ENCODE results near the gene UMODL1. TPM values are rescaled to one million over a fixed set of nuclear protein-coding genes. Genes with fewer than 3 reads are reported as not detected.

Gene UMODL1
- total RNA-seq, 3 donors from 2014 or later (not counting 1 experiment from before 2014, with no cell fraction given): 0.14 to 0.28 TPM; not detected in 1

- no peaks in the 10 kb centered on the region for H3K9me3 ChIP-seq (ENCODE audit: control insufficient read depth, insufficient read depth, low read length)
- H3K4me1 Mint-ChIP-seq: peaks cover 18 to 20% of the 10 kb centered on the region in 2 donors
- peaks cover 66 to 75% of the 10 kb centered on the region in 2 donors for H3K27me3 Mint-ChIP-seq (ENCODE audit: low read depth in 2 of 2)
- WGBS (ENCODE audit: insufficient coverage): 24% methylated on average over 12 of the region's 12 CpGs
- H3K4me3 Mint-ChIP-seq: no peak overlapping the region
- H3K36me3 ChIP-seq (ENCODE audit: control insufficient read depth, insufficient read depth, low read length): no peaks in the 10 kb centered on the region
- DNase-seq (no peak), ATAC-seq (no peak)
- no peaks in the 10 kb centered on the region for H3K36me3 Mint-ChIP-seq
- TF ChIP-seq CTCF (IDR thresholded peaks at IDR 0.05): no peak
- H3K4me3 ChIP-seq (ENCODE audit: low read length): no peak overlapping the region
- no peak overlapping the region for H3K27ac Mint-ChIP-seq
- no peaks in the 10 kb centered on the region for H3K9me3 Mint-ChIP-seq
- intact Hi-C loops (cut with micrococcal nuclease): loop anchor here (1.0 to 10.0 kb wide), 4 partner anchors 111 to 835 kb away; no protein-coding TSS in a partner anchor
- peaks cover 16% of the 10 kb centered on the region for H3K4me1 ChIP-seq (ENCODE audit: control insufficient read depth, insufficient read depth, low read length)
- H3K27me3 ChIP-seq (ENCODE audit: control insufficient read depth, insufficient read depth, low read length): peaks cover 24% of the 10 kb centered on the region
- H3K27ac ChIP-seq (ENCODE audit: low read length): no peak overlapping the region
Measured at GRCh38 chr21:42117967-42118780, 47.1 kb downstream of the UMODL1 start.

GRCh38 chr21:42118901-42119300, 47.8 kb downstream of the UMODL1 start:
- Mint-ChIP-seq H3K4me1 (peaks cover 18 to 20% of the 10 kb centered on the region in 2 donors), H3K9me3 (no peaks in the 10 kb centered on the region), H3K27ac (no peak overlapping the region), H3K4me3 (no peak overlapping the region), H3K27me3 (ENCODE audit: low read depth in 2 of 2) (peaks cover 65 to 67% of the 10 kb centered on the region in 2 donors), H3K36me3 (no peaks in the 10 kb centered on the region)
- WGBS (ENCODE audit: insufficient coverage): 3% methylated on average over 15 of the region's 15 CpGs
- intact Hi-C loops (cut with micrococcal nuclease): loop anchor here (5.0 to 10.0 kb wide), 2 partner anchors 112 to 504 kb away; no protein-coding TSS in a partner anchor
- TF ChIP-seq CTCF (IDR thresholded peaks at IDR 0.05): no peak
- Histone ChIP-seq H3K4me1 (ENCODE audit: control insufficient read depth, insufficient read depth, low read length) (peaks cover 16% of the 10 kb centered on the region), H3K27ac (ENCODE audit: low read length) (no peak overlapping the region), H3K9me3 (ENCODE audit: control insufficient read depth, insufficient read depth, low read length) (no peaks in the 10 kb centered on the region), H3K4me3 (ENCODE audit: low read length) (no peak overlapping the region), H3K27me3 (ENCODE audit: control insufficient read depth, insufficient read depth, low read length) (peaks cover 24% of the 10 kb centered on the region), H3K36me3 (ENCODE audit: control insufficient read depth, insufficient read depth, low read length) (no peaks in the 10 kb centered on the region)
- DNase-seq (no peak), ATAC-seq (peak in 1 of 3 donors; percentile 34)

- WGBS (ENCODE audit: insufficient coverage): 56% methylated on average over 11 of the region's 11 CpGs
- Histone ChIP-seq H3K4me3 (ENCODE audit: low read length) (no peak overlapping the region), H3K27me3 (ENCODE audit: control insufficient read depth, insufficient read depth, low read length) (peaks cover 24% of the 10 kb centered on the region), H3K9me3 (ENCODE audit: control insufficient read depth, insufficient read depth, low read length) (no peaks in the 10 kb centered on the region), H3K27ac (ENCODE audit: low read length) (no peak overlapping the region), H3K36me3 (ENCODE audit: control insufficient read depth, insufficient read depth, low read length) (no peaks in the 10 kb centered on the region), H3K4me1 (ENCODE audit: control insufficient read depth, insufficient read depth, low read length) (peaks cover 17% of the 10 kb centered on the region)
- peaks cover 11 to 17% of the 10 kb centered on the region in 2 donors for H3K4me1 Mint-ChIP-seq
- no peak for TF ChIP-seq CTCF (IDR thresholded peaks at IDR 0.05)
- H3K27ac Mint-ChIP-seq: no peak overlapping the region
- H3K4me3 Mint-ChIP-seq: no peak overlapping the region
- no peak for ATAC-seq
- H3K9me3 Mint-ChIP-seq: no peaks in the 10 kb centered on the region
- DNase-seq: no peak
- peaks cover 58 to 61% of the 10 kb centered on the region in 2 donors for H3K27me3 Mint-ChIP-seq (ENCODE audit: low read depth in 2 of 2)
- intact Hi-C loops (cut with micrococcal nuclease): no loop called here
- no peaks in the 10 kb centered on the region for H3K36me3 Mint-ChIP-seq
Measured at GRCh38 chr21:42120101-42120902, 49.2 kb downstream of the UMODL1 start.
